LoVo (cell line): Measurements from ENCODE around the gene EGF.
"Not testable (repeated sequence)": the region's sequence is repeated elsewhere in the genome, so short reads cannot be mapped to it uniquely, and the experiment has no call there.

Experiments
- DNase-seq: peaks from one replicate; pipeline ENCODE4 v3.0.0-alpha.2; 2016; ENCODE audit warnings: low spot score

Gene EGF

GRCh38 chr4:109914322-109914721, 1.6 kb downstream of the EGF start:
- DNase-seq = no peak

GRCh38 chr4:109915385-109916026, 2.8 kb downstream of the EGF start:
- DNase-seq = no peak

- no peak for DNase-seq
Measured at GRCh38 chr4:109916027-109916409, 3.3 kb downstream of the EGF start.

- peak; percentile 11 for DNase-seq
Measured at GRCh38 chr4:109921384-109921808, 8.7 kb downstream of the EGF start.

- no peak for DNase-seq
Measured at GRCh38 chr4:109925396-109925795, 12.7 kb downstream of the EGF start.

- no peak for DNase-seq
Measured at GRCh38 chr4:109928327-109929045, 15.8 kb downstream of the EGF start.

GRCh38 chr4:109930464-109930863, 17.8 kb downstream of the EGF start:
- DNase-seq = no peak

- no peak for DNase-seq
Measured at GRCh38 chr4:109930872-109931271, 18.2 kb downstream of the EGF start.

- no peak for DNase-seq
Measured at GRCh38 chr4:109931318-109931717, 18.6 kb downstream of the EGF start.

GRCh38 chr4:109937352-109937751, 24.7 kb downstream of the EGF start:
- not testable (repeated sequence) for DNase-seq

GRCh38 chr4:109939190-109939589, 26.5 kb downstream of the EGF start:
- DNase-seq = no peak

- DNase-seq = no peak
Measured at GRCh38 chr4:109942292-109942926, 29.7 kb downstream of the EGF start.

- no peak for DNase-seq
Measured at GRCh38 chr4:109943745-109944144, 31.1 kb downstream of the EGF start.

- DNase-seq = no peak
Measured at GRCh38 chr4:109944591-109944990, 31.9 kb downstream of the EGF start.

GRCh38 chr4:109945056-109945455, 32.4 kb downstream of the EGF start:
- DNase-seq = peak; percentile 30

- DNase-seq = no peak
Measured at GRCh38 chr4:109946120-109946519, 33.4 kb downstream of the EGF start.

GRCh38 chr4:109947457-109947856, 34.8 kb downstream of the EGF start:
- DNase-seq = no peak

- no peak for DNase-seq
Measured at GRCh38 chr4:109947918-109948317, 35.2 kb downstream of the EGF start.

GRCh38 chr4:109949099-109949718, 36.5 kb downstream of the EGF start:
- not testable (repeated sequence) for DNase-seq

GRCh38 chr4:109952612-109953011, 39.9 kb downstream of the EGF start:
- DNase-seq = no peak

- no peak for DNase-seq
Measured at GRCh38 chr4:109953556-109953955, 40.9 kb downstream of the EGF start.

GRCh38 chr4:109955146-109955545, 42.5 kb downstream of the EGF start:
- no peak for DNase-seq

- DNase-seq = no peak
Measured at GRCh38 chr4:109957227-109957626, 44.5 kb downstream of the EGF start.
